Forelimb muscle (tissue), 1 donor: ENCODE measurements around the gene METTL22. TPM values are rescaled to one million over a fixed set of nuclear protein-coding genes. Genes with fewer than 3 reads are reported as not detected.

Source experiments
- DNase-seq: peaks from one replicate; pipeline ENCODE4 v3.0.0-alpha.2; 2013; ENCODE audit warnings: low read depth
- polyA plus RNA-seq: library from polyadenylated mRNA; unstranded; fragments of 120-200 nt; gene quantifications from one replicate; pipeline ENCODE4 v1.2.1, GENCODE V29; 2013; ENCODE audit not compliant: insufficient read length

The METTL22 gene
- polyA plus RNA-seq, 1 donor = 22.1 TPM

DNA sequence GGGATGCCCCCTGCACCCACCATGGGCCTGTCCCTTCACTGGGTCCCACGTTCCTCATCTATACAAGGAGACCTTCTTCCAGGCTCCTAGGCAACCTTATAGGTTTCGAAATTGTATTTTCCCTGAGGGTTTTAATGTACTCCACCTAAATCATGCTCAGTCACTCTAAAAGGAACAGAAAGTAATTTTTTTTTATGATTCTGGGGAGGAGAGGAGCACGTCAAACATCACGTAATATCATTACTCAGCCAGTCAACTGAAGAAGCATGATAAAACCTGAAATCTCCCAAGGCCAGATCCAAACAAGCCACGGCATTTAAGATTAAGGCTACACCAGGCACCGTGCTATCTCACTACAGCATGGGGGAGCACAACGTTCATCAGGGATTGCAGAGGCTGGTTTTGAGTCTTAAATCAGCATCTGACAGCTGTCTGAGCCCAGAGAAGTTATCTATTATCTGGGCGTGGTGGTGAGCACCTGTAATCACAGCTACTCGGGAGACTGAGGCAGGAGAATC is 27.3 kb upstream of the METTL22 start:
- no peak for DNase-seq

DNA sequence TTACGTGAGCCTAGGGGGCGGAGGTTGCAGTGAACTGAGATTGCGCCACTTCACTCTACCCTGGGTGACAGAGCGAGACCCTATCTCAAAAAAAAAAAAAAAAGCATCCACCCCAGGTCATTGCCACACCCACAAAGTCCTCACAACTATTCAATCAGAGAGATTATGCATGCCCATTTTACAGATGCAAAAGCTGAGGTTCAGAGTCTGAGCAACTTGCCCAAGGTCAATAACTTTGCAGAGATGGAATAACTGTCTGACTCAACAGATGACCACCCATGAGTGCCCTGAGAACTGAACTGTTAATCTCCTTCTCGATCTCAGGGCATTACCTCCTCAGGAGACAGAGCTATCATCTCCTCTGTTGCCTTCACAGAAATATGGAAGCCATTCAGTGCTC is 25.7 kb upstream of the METTL22 start:
- DNase-seq = no peak

DNA sequence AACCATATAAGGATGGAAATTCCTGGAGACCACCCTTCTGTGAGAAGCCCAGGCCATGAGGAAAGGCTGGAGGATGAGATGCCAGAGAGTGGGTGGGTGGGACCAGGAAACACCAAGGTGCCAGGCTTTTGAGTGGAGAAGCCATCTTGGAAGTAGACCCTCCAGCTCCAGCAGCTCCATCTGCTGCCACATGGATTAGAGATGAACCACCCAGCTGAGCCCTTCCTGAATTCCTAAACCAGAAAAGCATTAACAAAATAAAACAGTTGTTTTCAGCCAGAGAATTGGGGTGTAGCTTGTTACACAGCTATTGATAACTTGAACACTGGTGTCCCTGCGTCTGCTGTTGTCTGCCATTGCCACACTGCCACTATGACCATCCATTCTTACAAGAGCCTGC is 24.9 kb upstream of the METTL22 start:
- no peak for DNase-seq

GRCh38 chr16:8600144-8600775 is 21.2 kb upstream of the METTL22 start:
- no peak for DNase-seq

DNA sequence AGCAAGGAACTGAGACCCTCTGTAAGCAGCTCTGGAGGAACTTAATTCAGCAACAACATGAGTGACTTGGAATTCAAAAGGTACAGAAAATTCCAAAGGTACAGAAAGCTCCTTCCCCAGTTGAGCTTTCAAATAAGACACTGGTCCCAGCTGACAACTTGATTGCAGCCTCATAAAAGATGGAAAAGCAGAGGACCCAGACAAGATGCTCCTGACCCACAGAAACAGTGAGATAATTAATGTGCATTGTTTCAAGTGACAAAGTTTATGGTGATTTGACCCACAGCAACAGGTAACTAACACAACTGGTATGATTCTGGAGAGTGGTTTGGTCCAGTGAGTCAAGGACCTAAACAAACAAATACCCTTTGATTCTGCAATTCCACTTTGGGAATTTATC is 15.9 kb upstream of the METTL22 start:
- no peak for DNase-seq

DNA sequence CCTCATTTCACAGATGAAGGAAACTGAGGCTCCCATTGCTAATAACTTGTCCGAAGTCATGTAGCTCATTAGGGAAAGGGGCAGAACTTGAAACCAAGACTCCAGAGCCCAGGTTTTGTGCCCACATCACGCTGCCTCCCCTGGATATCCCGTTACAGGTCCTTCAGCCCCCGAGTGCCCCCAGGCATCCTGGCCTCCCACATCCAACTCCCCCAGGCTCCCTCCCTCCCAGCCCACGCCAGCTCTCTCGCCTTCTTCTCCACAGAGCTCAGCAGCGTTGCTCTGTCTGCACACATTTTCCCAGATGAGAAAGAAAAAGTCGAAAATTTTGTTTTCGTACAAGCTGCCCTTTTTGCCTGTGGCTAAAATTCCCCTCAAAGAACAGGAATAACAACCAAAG is 14.3 kb upstream of the METTL22 start:
- no peak for DNase-seq

GRCh38 chr16:8611122-8611521 is 10.4 kb upstream of the METTL22 start:
- DNase-seq = no peak

- no peak for DNase-seq
Measured at GRCh38 chr16:8611886-8612600, 9.5 kb upstream of the METTL22 start.

- DNase-seq = no peak
Measured at GRCh38 chr16:8614435-8615029, 7.0 kb upstream of the METTL22 start.

DNA sequence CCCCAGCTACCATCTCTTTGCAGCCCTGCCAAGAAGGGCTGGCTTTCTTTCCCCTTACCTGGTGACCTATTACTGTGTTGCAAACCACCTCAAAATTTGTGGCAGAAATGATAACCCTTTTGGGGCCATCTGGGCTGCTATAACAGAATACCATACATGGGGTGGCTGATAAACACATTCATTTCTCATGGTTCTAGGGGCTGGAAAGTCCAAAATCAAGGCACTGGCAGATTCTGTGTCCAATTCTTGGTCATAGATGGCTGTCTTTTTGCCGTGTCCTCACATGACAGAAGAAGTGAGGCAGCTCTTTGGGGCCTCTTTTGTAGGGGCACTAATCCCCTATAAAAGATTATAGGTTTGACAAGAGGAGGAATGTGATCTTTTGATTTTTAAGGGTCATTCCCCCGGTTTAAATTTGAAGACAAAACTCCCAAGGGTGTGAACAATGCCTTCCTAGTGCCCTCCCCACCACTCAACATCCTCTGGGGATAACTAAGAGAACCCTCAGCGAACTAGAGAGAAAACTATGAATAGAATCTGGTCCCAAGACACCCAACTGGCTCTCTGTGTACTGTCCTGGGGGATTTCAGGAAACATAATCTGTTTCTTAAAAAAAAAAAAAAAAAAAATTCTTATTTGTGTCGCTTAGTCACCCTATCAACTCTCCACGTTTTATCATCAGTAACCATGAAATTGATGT is 1.7 kb upstream of the METTL22 start:
- no peak for DNase-seq

DNA sequence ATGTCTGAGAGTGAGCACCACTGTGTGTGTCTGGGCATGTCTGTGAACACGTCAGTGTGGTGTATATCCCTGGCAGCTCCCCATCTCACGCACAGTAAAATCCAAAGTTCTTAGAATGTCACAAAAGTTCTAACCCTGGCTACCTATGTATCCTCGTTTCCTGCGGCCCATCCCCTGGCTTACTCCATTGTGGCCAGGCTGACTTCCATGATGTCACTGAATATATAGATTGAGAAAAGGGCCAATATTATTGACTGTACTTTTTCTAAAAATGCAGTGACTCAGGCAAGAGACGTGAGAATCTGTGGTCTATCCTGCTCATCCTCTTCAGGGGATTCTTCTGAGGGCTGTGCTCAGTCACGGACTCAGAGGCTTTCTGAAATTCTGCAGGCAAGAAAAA is 963 bp upstream of the METTL22 start:
- no peak for DNase-seq

DNA sequence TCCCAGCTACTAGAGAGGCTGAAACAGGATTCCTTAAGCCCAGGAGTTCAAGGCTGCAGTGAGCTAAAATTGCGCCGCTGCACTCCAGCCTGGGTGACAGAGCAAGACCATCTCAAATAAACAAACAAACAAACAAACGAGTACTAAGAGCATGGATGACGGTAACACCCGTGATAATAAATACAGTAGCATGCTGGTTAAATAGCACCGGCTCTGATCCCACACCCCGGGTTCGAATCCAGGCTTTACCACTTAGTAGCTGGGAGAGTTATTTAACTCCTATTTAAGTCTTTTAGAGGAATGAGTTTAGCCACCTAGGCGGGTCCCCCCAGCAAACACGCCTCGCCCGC is 301 bp upstream of the METTL22 start:
- DNase-seq = no peak

- DNase-seq = no peak
Measured at GRCh38 chr16:8622315-8622656, 788 bp downstream of the METTL22 start.

- no peak for DNase-seq
Measured at GRCh38 chr16:8623634-8624033, 2.1 kb downstream of the METTL22 start.

- DNase-seq = no peak
Measured at GRCh38 chr16:8625491-8626087, 4.1 kb downstream of the METTL22 start.

DNA sequence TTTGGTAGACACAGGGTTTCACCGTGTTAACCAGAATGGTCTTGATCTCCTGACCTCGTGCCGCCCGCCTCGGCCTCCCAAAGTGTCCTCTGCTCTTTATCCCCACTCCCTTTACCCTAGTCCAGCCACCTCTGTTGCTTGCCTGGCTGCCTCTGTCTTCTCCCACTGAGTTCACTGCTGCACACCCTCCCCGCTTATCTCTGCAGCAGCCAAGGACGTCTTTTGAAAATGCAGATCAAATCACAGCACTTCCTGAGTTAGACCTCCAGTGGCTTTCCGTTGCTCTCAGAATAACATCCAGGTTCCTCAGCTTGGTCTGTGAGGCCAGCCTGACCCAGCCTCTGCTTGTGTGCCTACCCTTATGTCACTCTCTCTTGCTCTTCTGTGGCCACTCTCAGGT is 5.4 kb downstream of the METTL22 start:
- no peak for DNase-seq

DNA sequence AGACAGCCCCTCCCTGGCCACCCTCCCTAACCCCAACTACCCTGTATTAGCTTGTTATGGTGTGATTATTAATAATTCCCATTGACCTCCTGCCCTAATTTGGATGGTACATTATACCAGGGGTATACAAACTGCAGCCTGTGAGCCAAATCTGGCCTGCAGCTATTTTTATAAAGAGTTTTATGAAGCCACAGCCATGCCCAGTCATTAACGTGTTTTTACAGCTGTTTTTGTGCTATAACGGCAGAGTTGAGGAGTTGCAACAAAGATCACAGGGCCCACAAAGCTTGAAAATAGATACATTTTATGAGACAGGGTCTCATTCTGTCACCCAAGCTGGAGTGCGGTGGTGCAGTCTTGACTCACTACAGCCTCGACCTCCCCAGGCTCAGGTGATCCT is 6.0 kb downstream of the METTL22 start:
- DNase-seq = no peak

- DNase-seq = no peak
Measured at GRCh38 chr16:8628981-8629725, 7.7 kb downstream of the METTL22 start.

GRCh38 chr16:8630255-8630953 is 8.9 kb downstream of the METTL22 start:
- no peak for DNase-seq

DNA sequence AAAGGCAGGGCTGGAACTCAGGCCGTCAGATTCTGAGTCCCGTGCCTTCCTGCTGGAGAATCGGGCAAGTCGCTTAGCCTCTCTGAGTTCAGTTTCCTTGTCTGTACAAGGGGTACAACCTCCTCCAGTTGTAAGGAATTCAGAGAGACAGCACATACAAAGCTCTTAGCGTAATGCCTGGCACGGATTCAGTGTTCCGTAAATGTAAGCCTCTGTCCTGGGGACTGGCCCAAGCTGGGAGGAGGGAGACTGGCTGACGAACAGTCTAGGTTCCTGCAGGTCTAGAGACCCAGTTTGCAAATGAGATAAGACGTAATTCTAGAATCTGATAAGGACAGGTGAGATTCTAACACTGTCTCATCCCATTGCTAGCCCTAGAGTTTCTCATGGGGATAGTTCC is 9.9 kb downstream of the METTL22 start:
- DNase-seq = no peak
